Activated effector memory CD4-positive, alpha-beta T cell treated with Interleukin-2 at 50 U/mL for 16 hours (primary cell): ENCODE results near the gene IL13.
"Not testable (repeated sequence)": the region's sequence is repeated elsewhere in the genome, so short reads cannot be mapped to it uniquely, and the experiment has no call there.

Source experiments
- DNase-seq: peaks from one replicate; pipeline ENCODE4 v3.0.0-alpha.2; 2020

Gene IL13

GRCh38 chr5:132657676-132658380, at the start of gene IL13:
IL13 (plus strand) TSS chr5:132658173; CDS start chr5:132658187, 14 bp downstream.
- no peak for DNase-seq

- no peak for DNase-seq
Measured at GRCh38 chr5:132611965-132612364, 46.0 kb upstream of the IL13 start.

- DNase-seq: no peak
Measured at GRCh38 chr5:132612846-132613245, 45.1 kb upstream of the IL13 start.

GRCh38 chr5:132621699-132622098, 36.3 kb upstream of the IL13 start:
- no peak for DNase-seq

GRCh38 chr5:132622608-132623007, 35.4 kb upstream of the IL13 start:
- DNase-seq: no peak

- DNase-seq: no peak
Measured at GRCh38 chr5:132627470-132627869, 30.5 kb upstream of the IL13 start.

- DNase-seq: no peak
Measured at GRCh38 chr5:132628814-132629213, 29.2 kb upstream of the IL13 start.

GRCh38 chr5:132629230-132629944, 28.6 kb upstream of the IL13 start:
- DNase-seq: no peak

GRCh38 chr5:132633587-132633986, 24.4 kb upstream of the IL13 start:
- DNase-seq: not testable (repeated sequence)

- DNase-seq: no peak
Measured at GRCh38 chr5:132635873-132636272, 22.1 kb upstream of the IL13 start.

- DNase-seq: no peak
Measured at GRCh38 chr5:132637241-132637640, 20.7 kb upstream of the IL13 start.

- no peak for DNase-seq
Measured at GRCh38 chr5:132639706-132640130, 18.3 kb upstream of the IL13 start.

- no peak for DNase-seq
Measured at GRCh38 chr5:132640613-132641012, 17.4 kb upstream of the IL13 start.

- DNase-seq: no peak
Measured at GRCh38 chr5:132641241-132641723, 16.7 kb upstream of the IL13 start.

GRCh38 chr5:132641841-132642240, 16.1 kb upstream of the IL13 start:
- no peak for DNase-seq

- no peak for DNase-seq
Measured at GRCh38 chr5:132644177-132644576, 13.8 kb upstream of the IL13 start.

GRCh38 chr5:132646583-132647266, 11.2 kb upstream of the IL13 start:
- no peak for DNase-seq

GRCh38 chr5:132647473-132647872, 10.5 kb upstream of the IL13 start:
- no peak for DNase-seq

- no peak for DNase-seq
Measured at GRCh38 chr5:132648355-132648754, 9.6 kb upstream of the IL13 start.

GRCh38 chr5:132651838-132652469, 6.0 kb upstream of the IL13 start:
- no peak for DNase-seq

- DNase-seq: no peak
Measured at GRCh38 chr5:132653716-132654115, 4.3 kb upstream of the IL13 start.

GRCh38 chr5:132655821-132656773, 1.9 kb upstream of the IL13 start:
- no peak for DNase-seq
